HCT116 (cell line): ENCODE data around the gene KIFC3. TPM values are rescaled to one million over a fixed set of nuclear protein-coding genes. Genes with fewer than 3 reads are reported as not detected.

ENCODE experiments used
- ATAC-seq: fragments of 200-7000 bp; cut with Tn5 transposase; 2 replicates; pipeline ENCODE4 v1.9.1; 2020; ENCODE audit warnings: mild to moderate bottlenecking, moderate library complexity
- BruUV-seq: library from RNA; stranded (reverse); fragments of 400-500 nt; replicated peaks from 2 replicates; lab custom pipeline; 2021; lab: Mats Ljungman, UMichigan
- CTCF ChIA-PET: fragments of 300-600 bp; sonication (Branson Sonifier 250); formaldehyde crosslinking; loops from one replicate; lab custom pipeline; 2021; ENCODE audit warnings: antibody characterized with exemption; lab: Charles Lee
- POLR2A ChIA-PET: fragments of 300-600, 350-600 bp; sonication (Branson Sonifier 250); formaldehyde crosslinking; loops from one replicate; lab custom pipeline; 2021; ENCODE audit warnings: antibody characterized with exemption; lab: Charles Lee
- RAD21 ChIA-PET, 2 experiments: fragments of 300-600 bp; sonication (Branson Sonifier 250); formaldehyde crosslinking; loops; one replicate each; lab custom pipeline; 2023; ENCODE audit warnings: low total read pairs in 2 of 2; ENCODE audit not compliant: uncharacterized antibody in 2 of 2, unreplicated experiment in 2 of 2, low non-redundant PET in 1 of 2; lab: Charles Lee
- DNase-seq: peaks from one replicate; pipeline ENCODE4 v3.0.0-alpha.2; 2010; ENCODE audit warnings: low read depth, low spot score
- H2AFZ ChIP-seq: fragments of 200-600 bp; shearing (Covaris generic), sonication (generic); 2 replicates; pipeline ENCODE4 v1.6.1; 2017; ENCODE audit warnings: low read depth, mixed run types, mixed read lengths, antibody characterized with exemption, low read length; ENCODE audit not compliant: poor library complexity, severe bottlenecking
- H3K27ac ChIP-seq: 2 replicates; pipeline ENCODE4 v1.5.1; 2012; ENCODE audit warnings: low read depth, low read length
- H3K27me3 ChIP-seq: fragments of 200-600 bp; sonication (generic); 2 replicates; pipeline ENCODE4 v1.6.1; 2016; ENCODE audit warnings: mixed run types, low read length, mixed read lengths; ENCODE audit not compliant: insufficient read depth
- H3K36me3 ChIP-seq, 2 experiments: fragments of 200-500 bp in 1 of 2; fragments of 200-600 bp in 1 of 2; sonication (Bioruptor generic) in 1 of 2; sonication (generic) in 1 of 2; 2 replicates each; pipeline versions ENCODE4 v1.5.1 to v1.6.1; 2014 to 2016; ENCODE audit warnings: low read length in 2 of 2, inconsistent platforms in 1 of 2, mixed read lengths in 1 of 2, mixed run types in 1 of 2; ENCODE audit not compliant: insufficient read depth in 2 of 2, control insufficient read depth in 1 of 2
- H3K4me1 ChIP-seq, 2 experiments: fragments of 200-600 bp in 1 of 2; sonication (generic) in 1 of 2; 2 replicates each; pipeline versions ENCODE4 v1.5.1 to v1.6.1; 2012 to 2017; ENCODE audit warnings: low read length in 2 of 2, inconsistent platforms in 1 of 2, mild to moderate bottlenecking in 1 of 2, mixed read lengths in 1 of 2, mixed run types in 1 of 2, moderate library complexity in 1 of 2; ENCODE audit not compliant: insufficient read depth in 2 of 2, control insufficient read depth in 1 of 2
- H3K4me2 ChIP-seq: fragments of 200-600 bp; sonication (generic); 2 replicates; pipeline ENCODE4 v1.6.1; 2017; ENCODE audit warnings: mixed run types, low read length, mixed read lengths
- H3K4me3 ChIP-seq, 2 experiments: fragments of 200-600 bp in 1 of 2; sonication (generic) in 1 of 2; replicated peaks in 1 of 2; 2 replicates each; pipeline ENCODE4 v1.5.1; 2011 to 2016; ENCODE audit warnings: low read length in 2 of 2, control low read depth in 1 of 2, low read depth in 1 of 2, mild to moderate bottlenecking in 1 of 2, mixed read lengths in 1 of 2, mixed run types in 1 of 2
- H3K79me2 ChIP-seq: fragments of 200-600 bp; sonication (generic); 2 replicates; pipeline ENCODE4 v1.6.1; 2017; ENCODE audit warnings: mild to moderate bottlenecking, mixed run types, low read length, moderate library complexity, mixed read lengths; ENCODE audit not compliant: insufficient read depth
- H3K9ac ChIP-seq: fragments of 200-600 bp; sonication (generic); 2 replicates; pipeline ENCODE4 v1.6.1; 2016; ENCODE audit warnings: low read length, mixed read lengths
- H3K9me2 ChIP-seq: fragments of 200-600 bp; sonication (generic), shearing (Covaris generic); 2 replicates; pipeline ENCODE4 v1.6.1; 2017; ENCODE audit warnings: mixed run types, mild to moderate bottlenecking, moderate library complexity; ENCODE audit not compliant: insufficient read depth
- H3K9me3 ChIP-seq, 2 experiments: fragments of 200-500 bp in 1 of 2; fragments of 200-600 bp in 1 of 2; sonication (Bioruptor generic) in 1 of 2; sonication (generic) in 1 of 2; 2 replicates each; pipeline ENCODE4 v1.6.1; 2014 to 2017; ENCODE audit warnings: low read length in 2 of 2, mixed read lengths in 2 of 2, inconsistent platforms in 1 of 2, low read depth in 1 of 2, mild to moderate bottlenecking in 1 of 2, mixed run types in 1 of 2, moderate library complexity in 1 of 2; ENCODE audit not compliant: control insufficient read depth in 1 of 2, insufficient read depth in 1 of 2
- H4K20me1 ChIP-seq: fragments of 200-600 bp; sonication (generic), shearing (Covaris generic); 2 replicates; pipeline ENCODE4 v1.6.1; 2017; ENCODE audit warnings: mixed run types, mild to moderate bottlenecking, moderate library complexity; ENCODE audit not compliant: insufficient read depth
- CEBPB ChIP-seq: IDR thresholded peaks from 2 replicates; pipeline ENCODE4 v1.6.1; 2012; ENCODE audit warnings: low read depth
- JUND ChIP-seq: IDR thresholded peaks from 2 replicates; pipeline ENCODE4 v1.6.1; 2012
- POLR2A ChIP-seq: IDR thresholded peaks from 2 replicates; pipeline ENCODE4 v1.7.0; 2011; ENCODE audit warnings: borderline replicate concordance; ENCODE audit not compliant: insufficient read depth, insufficient read length; ENCODE audit errors: extremely low read depth
- RAD21 ChIP-seq: IDR thresholded peaks from 2 replicates; pipeline ENCODE4 v1.6.1; 2012; ENCODE audit warnings: low read depth, mild to moderate bottlenecking
- SRF ChIP-seq: IDR thresholded peaks from 2 replicates; pipeline ENCODE4 v1.6.1; 2012; ENCODE audit warnings: low read depth
- TCF7L2 ChIP-seq: IDR thresholded peaks from 2 replicates; pipeline ENCODE4 v1.7.0; 2011; ENCODE audit warnings: borderline replicate concordance, inconsistent platforms; ENCODE audit not compliant: insufficient read depth, insufficient read length; ENCODE audit errors: extremely low read depth
- intact Hi-C: fragments of 100-400 bp; cut with micrococcal nuclease; formaldehyde crosslinking; loops from 2 replicates; pipeline ENCODE4 v1.10.0; 2022
- total RNA-seq: library from RNA; stranded (reverse); gene quantifications from one replicate; pipeline ENCODE4 v1.2.1, GENCODE V29; 2021; ENCODE audit not compliant: unreplicated experiment
- TF ChIP-seq, protein P1 (sequence below): IDR thresholded peaks from 2 replicates; pipeline ENCODE4 v1.6.1; 2011; ENCODE audit warnings: mild to moderate bottlenecking, low read length, moderate library complexity; ENCODE audit not compliant: insufficient replicate concordance; ENCODE audit errors: extremely low read depth

KIFC3 gene
- total RNA-seq, 1 experiment from 2014 or later = 31.9 TPM

DNA sequence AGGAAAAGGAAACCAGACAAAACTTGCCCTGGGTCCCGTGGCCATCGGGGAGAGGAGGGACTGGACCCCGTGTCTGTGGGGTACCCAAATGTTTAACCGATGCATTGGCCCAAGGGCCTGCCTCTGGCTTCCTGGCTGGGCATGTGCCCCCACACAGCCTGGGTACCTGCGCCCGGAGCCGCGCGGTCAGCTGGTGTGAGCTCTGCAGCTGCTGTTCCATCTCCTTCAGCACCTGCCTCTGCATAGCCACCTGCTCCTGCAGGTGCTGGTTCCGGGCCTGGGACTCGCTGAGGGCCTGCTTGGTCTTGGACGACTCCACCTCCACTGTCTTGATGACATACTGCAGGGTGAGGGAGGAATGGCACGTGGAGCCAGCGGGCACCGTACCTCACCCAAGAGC lies 31.9 kb downstream of the KIFC3 start:
- RAD21 ChIA-PET = no interaction called here
- H3K27me3 ChIP-seq = no peaks in the 10 kb centered on the region
- peaks cover 1 to 6% of the 10 kb centered on the region in 2 experiments; a peak in 3 of 4 replicates for H3K4me1 ChIP-seq
- H3K79me2 ChIP-seq = no peaks in the 10 kb centered on the region
- no peaks in the 10 kb centered on the region for H3K9me2 ChIP-seq
- no peaks in the 10 kb centered on the region for H4K20me1 ChIP-seq
- DNase-seq = no peak
- POLR2A ChIA-PET = no interaction called here
- peaks cover 0 to 1% of the 10 kb centered on the region in 2 experiments; a peak in 1 of 4 replicates for H3K36me3 ChIP-seq
- TF ChIP-seq RAD21 (no peak), TCF7L2 (no peak)
- intact Hi-C loops = no loop called here
- no peak for ATAC-seq
- H3K4me3 ChIP-seq = no peak overlapping the region
- no peak overlapping the region for H3K27ac ChIP-seq
- H3K4me2 ChIP-seq = no peak overlapping the region
- BruUV-seq = no TSS peak
- no peak overlapping the region for H2AFZ ChIP-seq
- H3K9me3 ChIP-seq = no peaks in the 10 kb centered on the region
- CTCF ChIA-PET = no interaction called here
- no peak overlapping the region for H3K9ac ChIP-seq

DNA sequence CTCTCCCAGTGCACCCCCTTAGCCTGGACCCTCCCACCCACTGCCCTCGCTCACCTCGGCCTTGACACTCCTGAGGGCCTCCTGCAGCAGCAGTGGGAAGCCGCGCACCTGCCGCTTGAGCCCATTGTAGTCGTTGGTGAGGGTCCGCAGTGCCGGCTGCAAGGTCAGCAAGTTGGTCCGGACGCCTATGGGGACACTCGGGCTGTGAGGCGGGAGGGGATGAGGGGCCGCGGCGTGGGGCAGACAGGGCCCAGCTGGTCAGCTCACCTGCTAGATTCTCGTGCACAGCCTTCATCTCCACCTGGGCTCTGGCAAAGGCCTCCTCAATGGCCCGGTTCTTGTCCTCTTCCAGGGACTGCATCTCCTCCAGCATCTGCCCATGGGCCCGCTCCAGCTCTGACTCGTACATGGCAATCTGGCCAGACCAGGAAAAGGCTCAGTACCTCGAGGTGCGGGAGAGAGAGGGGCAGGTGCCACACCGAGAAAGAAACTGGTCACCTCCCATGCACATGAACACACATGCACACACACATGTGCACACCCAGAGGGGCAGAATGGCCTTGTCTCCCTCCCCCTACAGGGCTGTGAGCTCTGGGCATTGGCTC lies 32.6 kb downstream of the KIFC3 start:
- RAD21 ChIA-PET = no interaction called here
- intact Hi-C loops = no loop called here
- H4K20me1 ChIP-seq = no peaks in the 10 kb centered on the region
- H3K9me2 ChIP-seq = no peaks in the 10 kb centered on the region
- H3K36me3 ChIP-seq = peaks cover 0 to 3% of the 10 kb centered on the region in 2 experiments; a peak in 1 of 4 replicates
- no peaks in the 10 kb centered on the region for H3K79me2 ChIP-seq
- H3K4me3 ChIP-seq = no peak overlapping the region
- DNase-seq (no peak), ATAC-seq (no peak)
- H2AFZ ChIP-seq = no peak overlapping the region
- H3K4me2 ChIP-seq = no peak overlapping the region
- BruUV-seq = no TSS peak
- H3K9ac ChIP-seq = no peak overlapping the region
- H3K9me3 ChIP-seq = no peaks in the 10 kb centered on the region
- TF ChIP-seq JUND (no peak), CEBPB (no peak), TCF7L2 (no peak), SRF (no peak), POLR2A (no peak)
- TF ChIP-seq, protein P1, sequence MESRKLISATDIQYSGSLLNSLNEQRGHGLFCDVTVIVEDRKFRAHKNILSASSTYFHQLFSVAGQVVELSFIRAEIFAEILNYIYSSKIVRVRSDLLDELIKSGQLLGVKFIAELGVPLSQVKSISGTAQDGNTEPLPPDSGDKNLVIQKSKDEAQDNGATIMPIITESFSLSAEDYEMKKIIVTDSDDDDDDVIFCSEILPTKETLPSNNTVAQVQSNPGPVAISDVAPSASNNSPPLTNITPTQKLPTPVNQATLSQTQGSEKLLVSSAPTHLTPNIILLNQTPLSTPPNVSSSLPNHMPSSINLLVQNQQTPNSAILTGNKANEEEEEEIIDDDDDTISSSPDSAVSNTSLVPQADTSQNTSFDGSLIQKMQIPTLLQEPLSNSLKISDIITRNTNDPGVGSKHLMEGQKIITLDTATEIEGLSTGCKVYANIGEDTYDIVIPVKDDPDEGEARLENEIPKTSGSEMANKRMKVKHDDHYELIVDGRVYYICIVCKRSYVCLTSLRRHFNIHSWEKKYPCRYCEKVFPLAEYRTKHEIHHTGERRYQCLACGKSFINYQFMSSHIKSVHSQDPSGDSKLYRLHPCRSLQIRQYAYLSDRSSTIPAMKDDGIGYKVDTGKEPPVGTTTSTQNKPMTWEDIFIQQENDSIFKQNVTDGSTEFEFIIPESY = no peak
- TF ChIP-seq, all 23 proteins: peak for 0
- ChIA-PET CTCF (no interaction called here), POLR2A (no interaction called here)
- Histone ChIP-seq H3K27me3 (no peaks in the 10 kb centered on the region), H3K4me1 (peaks cover 7 to 13% of the 10 kb centered on the region in 2 experiments; a peak in 3 of 4 replicates), H3K27ac (no peak overlapping the region)
